ENCODE results near the gene SLC11A2.
"Not testable (repeated sequence)": the region's sequence is repeated elsewhere in the genome, so short reads cannot be mapped to it uniquely, and the experiment has no call there.

The SLC11A2 gene

GRCh38 chr12:51025338-51025835 is 797 bp downstream of the SLC11A2 start:
- no peak for DNase-seq (ENCODE audit: low spot score)

DNA sequence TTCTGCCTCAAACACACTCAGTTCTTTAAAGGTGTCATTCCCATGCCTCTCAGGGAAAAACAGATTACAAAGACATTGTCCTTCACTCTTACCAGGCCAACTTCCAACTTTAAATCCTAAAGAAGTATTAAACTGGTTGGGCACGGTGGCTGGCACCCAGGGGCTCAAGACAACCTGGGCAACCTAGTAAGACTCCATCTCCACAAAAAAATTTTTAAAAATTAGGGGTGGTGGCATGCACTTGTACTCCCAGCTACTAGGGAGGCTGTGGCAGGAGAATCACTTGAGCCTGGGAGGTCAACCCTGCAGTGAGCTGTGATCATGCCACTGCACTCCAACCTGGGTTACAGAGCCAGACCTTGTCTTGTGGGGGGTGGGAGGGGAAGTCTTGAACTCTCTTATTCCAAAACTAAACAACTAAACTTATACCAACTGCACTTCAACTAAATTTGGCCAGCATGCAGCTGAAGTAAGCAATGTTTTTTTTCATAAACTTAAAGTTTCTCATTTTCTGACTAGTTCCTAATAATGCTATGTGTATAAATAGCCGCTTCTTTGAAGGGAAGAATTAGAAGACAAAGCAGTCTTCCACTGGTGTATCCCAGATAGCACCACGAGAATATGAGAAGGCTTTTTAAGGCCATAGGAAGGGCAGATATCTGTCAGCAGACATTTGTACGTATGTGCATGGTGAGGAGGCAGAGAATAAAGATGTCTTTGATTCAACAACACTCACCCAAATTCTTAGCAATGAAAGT is 2.4 kb downstream of the SLC11A2 start:
- DNase-seq (ENCODE audit: low spot score): no peak

- no peak for DNase-seq (ENCODE audit: low spot score)
These were observed 4.5 kb downstream of the SLC11A2 start for GRCh38 chr12:51021694-51022093.

DNA sequence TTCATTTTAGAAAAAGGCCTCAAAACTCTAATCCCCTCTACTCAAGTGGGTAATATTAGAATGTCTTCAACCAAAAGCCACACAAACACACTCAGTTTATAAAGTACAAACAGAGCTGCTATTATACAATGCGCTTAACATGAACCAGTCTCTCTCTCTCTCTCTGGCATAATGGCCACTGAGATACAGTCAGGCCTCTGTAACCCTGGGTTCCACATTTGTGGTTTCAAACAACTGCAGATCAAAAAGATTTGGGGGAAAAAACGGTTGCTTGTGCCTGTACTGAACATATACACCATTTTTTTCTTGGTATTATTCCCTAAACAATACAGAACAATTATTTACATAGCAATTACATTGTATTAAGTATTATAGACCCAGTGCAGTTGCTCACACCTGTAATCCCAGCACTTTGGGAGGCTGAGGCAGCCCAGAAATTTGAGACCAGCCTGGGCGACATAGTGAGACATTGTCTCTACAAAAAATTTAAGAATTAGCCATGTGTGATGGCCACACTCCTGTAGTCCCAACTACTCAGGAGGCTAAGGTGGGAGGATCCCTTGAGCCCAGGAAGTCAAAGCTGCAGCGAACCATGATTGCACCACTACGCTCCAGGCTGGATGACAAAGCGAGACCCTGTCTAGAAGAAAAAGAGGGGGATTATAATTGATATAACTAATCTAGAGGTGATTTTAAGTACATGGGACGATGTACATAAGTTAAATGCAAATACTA is 5.6 kb downstream of the SLC11A2 start:
- no peak for DNase-seq (ENCODE audit: low spot score)

DNA sequence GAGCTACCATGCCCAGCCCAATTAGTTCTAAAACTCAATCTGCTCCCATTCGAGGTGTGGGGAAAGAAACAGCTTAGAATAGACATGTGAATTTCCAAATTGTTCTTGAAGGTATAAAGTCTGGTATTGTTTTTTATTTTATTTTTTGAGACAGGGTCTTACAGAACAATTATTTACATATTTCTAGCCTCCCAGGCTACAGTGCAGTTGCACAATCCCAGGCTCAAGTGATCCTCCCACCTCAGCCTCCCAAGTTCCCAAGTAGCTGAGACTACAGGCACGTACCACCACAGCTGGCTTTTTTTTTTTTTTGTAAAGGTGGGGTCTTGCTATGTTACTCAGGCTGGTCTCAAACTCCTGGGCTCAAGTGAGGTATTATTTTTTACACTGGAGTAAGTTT is 6.3 kb downstream of the SLC11A2 start:
- DNase-seq (ENCODE audit: low spot score): no peak

DNA sequence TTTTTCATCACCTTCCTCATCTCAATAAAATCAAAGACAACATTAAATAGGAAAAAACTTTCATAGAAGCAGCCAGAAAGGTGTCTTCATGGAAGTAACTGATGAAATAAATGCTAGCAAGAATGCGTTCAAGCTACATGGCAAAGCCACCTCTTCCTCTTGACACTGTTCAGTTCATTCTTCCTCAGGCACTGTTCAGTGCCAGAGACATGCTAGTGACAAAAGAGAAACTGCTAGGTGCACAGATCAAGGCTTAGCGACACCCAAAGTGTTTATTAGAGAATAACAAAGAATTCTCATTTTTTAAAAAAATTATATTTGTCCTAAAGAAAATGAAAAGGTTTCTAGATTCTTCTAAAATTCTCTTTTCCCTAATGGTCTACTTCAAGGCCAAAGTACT is 7.2 kb downstream of the SLC11A2 start:
- no peak for DNase-seq (ENCODE audit: low spot score)

DNA sequence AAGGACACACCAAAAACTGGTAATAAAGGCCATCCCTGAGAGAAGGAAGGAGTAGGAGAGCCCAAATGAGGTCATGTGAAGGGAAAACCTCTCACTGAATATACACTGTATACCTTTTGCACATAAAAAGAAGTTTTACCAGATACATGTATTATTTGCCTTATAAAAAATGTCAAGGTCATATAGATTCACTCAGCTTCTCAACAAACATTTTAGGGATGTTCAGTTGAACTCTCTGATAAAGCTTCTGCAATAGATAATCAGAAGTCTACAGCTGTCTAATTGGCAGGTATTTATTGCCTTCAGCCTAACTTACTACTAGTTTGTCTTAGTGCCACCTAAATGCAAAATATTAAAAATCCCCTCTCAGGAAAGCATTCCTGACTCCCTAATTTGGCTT is 8.7 kb downstream of the SLC11A2 start:
- DNase-seq (ENCODE audit: low spot score): no peak

DNA sequence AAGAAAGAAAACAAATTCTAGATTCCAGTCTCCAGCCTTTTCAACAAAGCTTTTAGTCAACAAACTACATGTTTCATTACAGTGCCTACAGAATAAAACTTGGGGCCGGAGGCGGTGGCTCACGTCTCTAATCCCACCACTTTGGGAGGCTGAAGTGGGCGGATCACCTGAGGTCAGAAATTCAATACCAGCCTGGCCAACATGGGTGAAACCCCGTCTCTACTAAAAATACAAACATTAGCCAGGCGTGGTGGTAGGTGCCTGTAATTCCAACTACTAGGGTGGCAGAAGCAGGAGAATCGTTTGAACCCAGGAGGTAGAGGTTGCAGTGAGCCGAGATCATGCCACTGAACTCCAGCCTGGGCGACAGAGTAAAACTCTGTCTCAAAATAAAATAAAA is 11.7 kb downstream of the SLC11A2 start:
- DNase-seq (ENCODE audit: low spot score): not testable (repeated sequence)

- no peak for DNase-seq (ENCODE audit: low spot score)
These were observed 12.7 kb downstream of the SLC11A2 start for GRCh38 chr12:51013441-51013840.

DNA sequence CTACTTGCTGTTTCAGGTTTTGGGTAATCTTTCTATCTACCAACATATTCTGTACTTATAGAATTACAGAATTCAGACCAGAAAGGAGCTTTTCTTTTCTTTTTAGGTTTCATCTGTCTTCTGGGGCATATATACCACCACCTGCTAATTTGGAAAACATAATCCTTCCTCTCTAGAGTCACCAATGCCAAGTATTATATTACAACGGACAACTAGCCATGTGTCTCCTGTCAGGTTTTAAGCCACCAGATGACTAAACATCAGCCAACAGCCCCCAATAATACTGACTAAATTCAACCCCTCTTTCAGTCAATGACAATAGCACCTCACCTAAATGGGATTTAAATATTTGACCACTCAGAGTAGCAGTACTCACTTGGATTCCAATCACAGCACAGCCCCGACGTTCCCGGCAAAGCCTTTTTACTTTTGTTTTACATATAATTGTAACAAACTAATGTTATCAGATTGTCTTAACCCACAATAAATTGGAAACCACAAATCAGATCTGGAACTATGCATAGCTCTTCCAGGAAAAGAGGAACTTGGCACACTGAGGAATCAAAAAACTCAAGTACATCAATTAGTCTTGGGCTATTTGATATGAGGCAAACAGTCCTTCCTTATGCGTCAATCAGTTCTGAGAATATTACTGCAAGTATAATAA is 13.5 kb downstream of the SLC11A2 start:
- DNase-seq (ENCODE audit: low spot score): no peak

- no peak for DNase-seq (ENCODE audit: low spot score)
These were observed 14.2 kb downstream of the SLC11A2 start for GRCh38 chr12:51011955-51012354.

DNA sequence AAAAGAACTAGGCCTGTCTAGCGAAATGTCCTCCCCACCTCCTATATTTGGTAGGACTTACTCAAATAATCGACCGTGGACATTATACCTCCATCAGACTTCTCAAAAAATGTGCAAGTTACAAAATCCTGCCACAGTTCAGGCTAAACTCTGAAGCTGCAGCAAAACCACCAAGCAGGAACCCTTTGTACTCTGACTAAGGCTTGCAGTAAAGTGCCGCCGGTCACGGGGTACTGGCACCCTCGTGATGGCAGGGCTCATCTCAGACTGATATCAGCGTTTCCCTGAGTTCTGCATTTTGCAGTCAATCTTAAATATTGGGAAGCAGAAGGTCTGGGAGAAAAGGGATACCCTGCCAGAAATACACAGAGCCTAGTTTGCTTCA is 17.1 kb downstream of the SLC11A2 start:
- no peak for DNase-seq (ENCODE audit: low spot score)

- no peak for DNase-seq (ENCODE audit: low spot score)
These were observed 17.7 kb downstream of the SLC11A2 start for GRCh38 chr12:51008329-51009055.

DNA sequence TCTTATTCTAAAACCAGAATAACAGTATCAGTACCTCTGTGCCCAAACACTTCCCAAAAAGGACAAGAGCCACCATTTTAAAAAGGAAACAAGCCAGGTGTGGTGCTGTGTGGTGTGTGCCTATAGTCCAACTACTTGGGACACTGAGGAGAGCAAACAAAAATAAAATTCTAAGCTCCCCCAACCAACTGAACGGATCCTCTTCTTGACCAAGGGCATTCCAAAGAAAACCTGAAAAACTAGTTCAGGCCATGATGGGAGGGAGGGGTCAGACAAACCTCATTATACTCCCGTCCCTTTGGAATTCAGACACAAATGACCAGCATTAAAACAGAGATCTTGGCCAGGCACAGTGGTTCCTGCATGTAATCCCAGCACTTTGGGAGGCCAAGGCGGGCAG is 20.5 kb downstream of the SLC11A2 start:
- DNase-seq (ENCODE audit: low spot score): no peak

GRCh38 chr12:51005030-51005429 is 21.2 kb downstream of the SLC11A2 start:
- no peak for DNase-seq (ENCODE audit: low spot score)

- DNase-seq (ENCODE audit: low spot score): no peak
These were observed 21.7 kb downstream of the SLC11A2 start for GRCh38 chr12:51004504-51004903.

DNA sequence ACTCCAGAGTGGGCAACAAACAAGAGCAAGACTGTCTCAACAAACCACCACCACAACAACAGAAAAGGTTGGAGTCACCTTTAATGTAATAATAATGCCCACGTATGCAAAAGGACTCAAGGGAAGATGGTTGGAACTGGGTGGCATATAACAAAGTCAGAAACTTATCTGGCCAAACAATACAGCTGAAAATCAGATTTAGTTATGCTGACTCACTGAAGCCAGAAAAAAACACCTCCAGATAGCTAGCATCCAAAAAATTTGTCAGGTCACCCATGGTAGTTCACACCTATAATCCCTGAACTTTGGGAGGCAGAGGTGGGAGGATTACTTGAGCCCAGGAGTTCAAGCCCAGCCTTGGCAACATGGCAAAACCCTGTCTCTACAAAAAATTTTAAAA is 24.4 kb downstream of the SLC11A2 start:
- DNase-seq (ENCODE audit: low spot score): no peak

GRCh38 chr12:51000245-51000644 is 25.9 kb downstream of the SLC11A2 start:
- DNase-seq (ENCODE audit: low spot score): no peak

DNA sequence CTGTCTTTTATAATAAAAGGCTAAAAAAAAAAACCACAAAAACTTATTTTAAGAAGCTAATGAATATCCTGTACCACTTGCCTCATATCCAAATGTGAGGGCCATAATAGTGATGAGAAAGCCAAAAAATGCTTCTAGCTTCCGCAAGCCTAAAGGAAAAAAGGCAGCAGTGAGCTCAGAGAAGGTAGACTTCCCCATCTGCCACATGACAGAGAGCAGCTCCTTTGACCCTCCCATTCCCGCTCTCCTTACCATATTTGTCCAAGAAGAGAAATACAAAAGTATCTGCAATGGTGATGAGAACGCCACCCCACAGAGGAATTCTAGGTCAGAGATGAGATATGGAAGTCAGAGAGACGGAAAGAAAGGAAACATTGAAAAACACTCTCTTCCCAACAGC is 27.1 kb downstream of the SLC11A2 start:
- DNase-seq (ENCODE audit: low spot score): no peak

- no peak for DNase-seq (ENCODE audit: low spot score)
These were observed 33.4 kb downstream of the SLC11A2 start for GRCh38 chr12:50992819-50993218.

DNA sequence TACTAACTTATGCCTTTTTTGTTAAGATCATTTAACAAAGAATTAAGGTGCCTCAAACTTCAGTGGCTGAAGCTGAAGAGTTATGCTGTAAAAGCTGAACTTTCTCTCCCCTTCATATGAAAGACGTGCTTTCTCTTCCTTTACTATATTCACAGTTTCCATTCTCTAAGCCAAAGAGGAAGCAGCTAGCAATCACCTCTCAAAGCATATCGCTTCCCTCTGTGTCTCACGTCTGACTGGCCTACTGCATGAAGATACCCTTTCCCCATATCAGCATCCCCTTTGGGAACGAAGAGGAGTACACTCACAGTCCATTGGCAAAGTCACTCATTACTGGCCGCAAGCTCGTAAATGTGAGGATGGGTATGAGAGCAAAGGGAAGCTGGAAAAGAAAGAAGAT is 34.9 kb downstream of the SLC11A2 start:
- DNase-seq (ENCODE audit: low spot score): no peak

DNA sequence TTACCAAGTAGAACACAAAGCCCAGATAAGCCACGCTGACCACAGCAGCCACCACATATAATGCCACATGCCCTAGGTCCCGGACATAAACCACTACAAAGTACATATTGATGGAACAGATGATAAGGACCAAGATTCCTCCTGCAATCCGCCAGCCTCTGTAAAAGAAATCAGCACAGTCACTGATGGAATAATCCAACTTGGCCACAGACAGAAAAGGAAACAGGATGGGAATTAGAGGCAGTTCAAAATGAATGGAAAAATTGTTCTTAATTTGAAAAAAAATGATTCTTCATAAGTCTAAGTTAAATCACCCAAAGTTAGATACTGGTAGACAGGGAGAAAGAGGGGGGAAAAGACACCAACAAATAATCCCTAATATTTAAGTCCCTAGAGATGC is 35.4 kb downstream of the SLC11A2 start:
- no peak for DNase-seq (ENCODE audit: low spot score)

Data from left forelimb (tissue), 1 donor.